HG03139 (cell line): Measurements from ENCODE around the gene IL4R.
"Not testable (repeated sequence)": the region's sequence is repeated elsewhere in the genome, so short reads cannot be mapped to it uniquely, and the experiment has no call there.

Experiments
- ATAC-seq: cut with Tn5 transposase; IDR thresholded peaks from one replicate; pipeline ENCODE4 v1.9.1; 2021; ENCODE audit not compliant: unreplicated experiment

The IL4R gene

GRCh38 chr16:27287887-27288286, 25.9 kb upstream of the IL4R start:
- no peak for ATAC-seq

DNA sequence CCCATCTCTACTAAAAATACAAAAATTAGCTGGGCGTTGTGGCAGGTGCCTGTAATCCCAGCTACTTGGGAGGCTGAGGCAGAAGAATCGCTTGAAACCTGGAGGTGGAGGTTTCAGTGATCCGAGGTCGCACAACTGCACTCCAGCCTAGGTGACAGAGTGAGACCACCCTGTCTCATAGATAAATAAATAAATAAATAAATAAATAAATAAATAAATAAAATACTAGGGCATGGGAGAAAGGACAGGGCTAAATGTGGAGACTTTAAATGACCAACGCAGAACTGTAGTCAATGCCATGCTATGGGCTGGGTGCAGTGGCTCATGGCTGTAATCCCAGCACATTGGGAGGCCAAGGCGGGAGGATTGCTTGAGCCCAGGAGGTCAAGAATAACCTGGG, 25.5 kb upstream of the IL4R start:
- not testable (repeated sequence) for ATAC-seq

GRCh38 chr16:27289669-27290068, 24.1 kb upstream of the IL4R start:
- no peak for ATAC-seq

DNA sequence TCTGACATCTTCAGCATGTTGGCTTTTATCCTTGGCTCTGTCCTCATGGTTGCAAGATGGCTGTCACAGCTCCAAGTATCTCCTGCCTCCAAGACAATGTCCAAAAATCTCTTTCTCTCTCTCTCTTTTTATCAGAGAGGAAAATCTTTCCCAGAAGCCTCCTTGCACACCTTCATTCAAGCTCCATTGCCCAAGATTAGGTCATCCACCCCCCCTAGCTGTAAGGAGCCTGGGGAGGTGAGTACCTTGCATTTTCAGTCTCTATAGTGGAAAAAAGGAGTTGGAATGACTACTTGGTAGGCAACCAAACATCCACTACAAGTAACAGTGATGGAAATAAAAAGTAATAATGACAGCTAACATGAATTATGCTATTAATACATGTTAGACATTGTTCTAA, 23.2 kb upstream of the IL4R start:
- no peak for ATAC-seq

- no peak for ATAC-seq
Observed at GRCh38 chr16:27291106-27291505, 22.7 kb upstream of the IL4R start.

DNA sequence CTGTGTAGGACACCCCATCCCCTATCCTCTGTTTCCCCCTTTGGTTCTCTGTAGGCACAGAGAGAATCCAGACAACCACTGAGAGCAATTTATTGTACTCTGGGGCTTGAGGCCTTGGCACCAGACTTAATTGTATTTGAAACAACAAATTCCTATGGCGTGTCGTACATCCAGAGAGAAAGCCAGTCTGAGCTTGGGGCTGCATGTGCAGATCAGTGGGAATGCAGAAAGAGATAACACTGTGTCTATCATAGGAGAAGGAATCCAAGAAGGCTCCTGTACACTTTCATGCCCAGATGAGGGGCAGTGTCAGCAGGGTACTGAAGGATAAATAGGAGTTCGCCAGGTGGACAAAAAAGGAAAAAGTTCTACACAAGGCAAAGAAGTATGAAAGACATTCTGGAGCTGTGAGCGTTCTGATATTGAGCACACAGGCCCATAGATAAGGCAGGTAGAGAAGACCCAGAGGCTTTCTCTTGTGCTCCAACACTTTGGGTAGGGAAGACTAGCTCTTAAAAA, 22.0 kb upstream of the IL4R start:
- no peak for ATAC-seq

- ATAC-seq = no peak
Observed at GRCh38 chr16:27293343-27293742, 20.4 kb upstream of the IL4R start.

DNA sequence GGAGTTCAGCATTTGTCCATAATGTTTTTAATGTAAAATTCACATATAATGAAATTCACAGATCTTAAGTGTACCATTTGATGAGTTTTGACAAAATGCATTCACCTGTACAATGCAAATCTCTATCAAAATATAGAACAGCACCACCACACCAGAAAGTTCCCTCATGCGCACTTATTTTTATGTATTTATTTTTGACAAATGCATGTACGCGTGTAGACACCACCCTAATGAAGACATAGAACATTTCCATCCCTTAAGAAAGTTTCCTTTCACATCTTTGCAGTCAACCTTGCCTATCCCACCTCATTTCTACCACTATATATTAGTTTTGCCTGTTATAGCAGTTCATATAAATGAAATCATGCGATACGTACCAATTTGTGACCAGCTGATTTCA, 15.6 kb upstream of the IL4R start:
- no peak for ATAC-seq

GRCh38 chr16:27301236-27301861, 12.4 kb upstream of the IL4R start:
- no peak for ATAC-seq

DNA sequence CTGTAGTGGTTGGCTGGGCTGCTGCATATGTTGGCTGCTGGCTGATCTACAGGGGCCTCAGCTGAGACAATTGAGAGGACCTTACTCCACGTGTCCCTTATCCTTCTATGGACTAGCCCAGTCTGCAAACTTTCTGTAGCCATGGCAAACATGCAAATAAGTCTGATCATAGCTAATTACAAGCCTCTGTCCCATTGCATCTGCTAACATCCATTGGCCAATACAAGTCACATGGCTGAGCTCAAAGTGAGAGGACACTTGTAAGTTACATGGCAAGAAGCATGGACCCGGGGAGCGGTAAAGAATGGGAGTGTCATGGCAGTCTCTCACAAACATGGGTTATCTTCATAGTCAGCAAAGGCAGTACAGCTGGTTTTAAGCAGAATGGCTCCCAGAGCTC, 11.6 kb upstream of the IL4R start:
- no peak for ATAC-seq

DNA sequence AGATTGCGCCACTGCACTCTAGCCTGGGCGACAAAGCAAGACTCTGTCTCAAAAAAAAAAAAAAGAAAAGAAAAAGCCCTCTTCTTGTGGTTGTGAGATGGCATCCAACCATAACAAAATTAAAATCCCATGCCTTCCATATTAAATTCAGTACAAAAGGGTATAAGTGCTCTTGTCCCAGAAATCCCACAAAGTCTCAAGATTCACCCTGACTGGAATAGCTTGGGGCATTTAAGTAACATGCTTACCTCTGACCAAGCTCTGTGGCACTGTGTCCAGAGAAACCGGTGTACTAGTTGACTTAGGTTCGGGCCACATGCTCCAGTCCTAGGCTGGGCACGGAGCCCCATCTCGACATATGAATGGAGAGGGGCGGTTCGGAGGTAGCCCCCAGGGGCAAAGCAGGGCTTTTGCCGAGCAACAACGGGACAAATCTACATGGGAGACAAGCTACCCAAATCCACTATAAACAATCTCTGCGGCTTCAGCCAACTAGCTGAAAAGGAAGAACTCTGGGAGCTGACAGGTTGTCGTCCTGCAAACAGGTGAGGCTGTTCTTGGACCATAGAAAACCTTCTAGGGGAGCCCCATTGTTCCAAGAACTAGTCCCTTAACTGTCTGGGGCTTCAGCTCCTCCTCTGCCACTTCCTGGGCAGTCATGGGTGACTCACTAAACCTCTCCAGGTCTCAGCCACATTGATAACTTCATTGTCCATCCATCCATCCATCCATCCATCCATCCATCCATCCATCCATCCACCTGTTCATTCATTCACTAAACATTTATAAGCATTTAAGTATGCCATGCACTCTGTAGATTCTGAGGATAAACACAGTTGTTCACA, 10.3 kb upstream of the IL4R start:
- ATAC-seq = no peak

- ATAC-seq = no peak
Observed at GRCh38 chr16:27304102-27304501, 9.7 kb upstream of the IL4R start.

- ATAC-seq = no peak
Observed at GRCh38 chr16:27304881-27305745, 8.7 kb upstream of the IL4R start.

DNA sequence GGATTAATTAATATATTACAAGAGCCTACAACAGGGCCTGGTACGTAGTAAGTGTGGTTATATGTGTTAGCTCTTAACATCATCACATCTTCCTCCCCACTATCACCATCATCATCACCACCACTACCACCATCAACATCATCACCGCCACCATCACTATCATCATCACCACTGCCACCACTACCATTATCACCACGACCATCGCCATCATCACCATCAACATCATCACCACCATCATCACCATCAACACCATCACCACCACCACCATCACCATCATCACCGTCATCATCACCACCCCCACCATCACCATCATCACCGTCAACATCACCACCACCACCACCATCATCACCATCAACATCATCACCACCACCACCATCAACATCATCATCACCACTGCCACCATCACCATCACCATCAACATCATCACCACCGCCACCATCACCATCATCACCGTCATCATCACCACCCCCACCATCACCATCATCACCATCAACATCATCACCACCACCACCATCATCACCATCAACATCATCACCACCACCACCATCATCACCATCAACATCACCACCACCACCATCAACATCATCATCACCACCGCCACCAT, 7.8 kb upstream of the IL4R start:
- ATAC-seq = no peak

- no peak for ATAC-seq
Observed at GRCh38 chr16:27308792-27309191, 5.0 kb upstream of the IL4R start.

DNA sequence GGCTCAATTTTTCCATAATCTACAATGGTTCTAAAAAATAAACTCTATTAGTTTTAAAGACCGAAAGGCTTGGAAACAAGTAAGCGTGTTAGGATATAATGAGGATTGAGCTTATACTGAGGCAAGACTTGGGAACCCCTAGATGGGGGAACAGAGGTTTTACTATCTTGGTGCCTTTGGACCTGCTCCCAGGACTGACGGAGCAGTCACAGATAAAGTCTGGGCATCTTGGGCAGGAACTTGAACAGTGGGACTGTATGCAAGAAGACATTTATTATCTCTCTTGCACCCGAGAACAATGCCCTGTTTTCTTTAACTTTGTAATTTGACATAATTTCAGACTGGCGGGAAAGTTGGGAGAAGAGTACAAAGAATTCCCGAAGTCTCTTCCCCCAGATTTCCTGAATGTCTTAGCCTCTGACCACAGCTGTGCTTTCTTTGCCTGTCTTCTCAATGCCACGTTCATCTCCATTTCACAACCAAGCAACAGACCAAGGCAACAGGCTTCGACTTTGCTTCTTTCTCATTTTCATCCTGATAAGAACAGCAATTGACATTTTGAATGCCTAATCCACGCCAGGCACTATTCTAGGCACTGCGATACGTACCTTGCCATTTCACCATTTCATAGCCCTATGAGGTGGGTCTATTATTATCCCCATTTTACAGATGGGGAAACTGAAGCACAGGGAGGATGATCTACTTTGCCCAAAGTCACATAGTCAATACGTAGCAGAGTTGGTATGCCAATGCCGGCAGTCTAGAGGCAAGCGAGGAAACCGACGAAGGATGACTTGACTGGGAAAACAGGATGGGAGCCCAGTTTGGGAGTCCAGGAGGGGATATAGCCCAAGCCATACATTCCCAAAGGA, 3.0 kb upstream of the IL4R start:
- ATAC-seq = no peak

- no peak for ATAC-seq
Observed at GRCh38 chr16:27311448-27311830, 2.3 kb upstream of the IL4R start.

GRCh38 chr16:27311897-27312303, 1.9 kb upstream of the IL4R start:
- ATAC-seq = no peak

GRCh38 chr16:27312580-27313421, 973 bp upstream of the IL4R start:
- no peak for ATAC-seq
